Neural progenitor cell (in vitro differentiated cells): ENCODE data around the gene PHACTR1.

Experiments used
- EZH2 ChIP-seq: fragments of 200-600 bp; sonication (generic); IDR thresholded peaks from 2 replicates; pipeline ENCODE4 v1.6.1; 2017; ENCODE audit warnings: antibody characterized with exemption, mild to moderate bottlenecking, moderate library complexity
- TF ChIP-seq, protein P1 (sequence below): fragments of 200-600 bp; sonication (generic); IDR thresholded peaks from 2 replicates; pipeline ENCODE4 v1.5.1; 2017; ENCODE audit warnings: antibody characterized with exemption, mild to moderate bottlenecking

DNA sequence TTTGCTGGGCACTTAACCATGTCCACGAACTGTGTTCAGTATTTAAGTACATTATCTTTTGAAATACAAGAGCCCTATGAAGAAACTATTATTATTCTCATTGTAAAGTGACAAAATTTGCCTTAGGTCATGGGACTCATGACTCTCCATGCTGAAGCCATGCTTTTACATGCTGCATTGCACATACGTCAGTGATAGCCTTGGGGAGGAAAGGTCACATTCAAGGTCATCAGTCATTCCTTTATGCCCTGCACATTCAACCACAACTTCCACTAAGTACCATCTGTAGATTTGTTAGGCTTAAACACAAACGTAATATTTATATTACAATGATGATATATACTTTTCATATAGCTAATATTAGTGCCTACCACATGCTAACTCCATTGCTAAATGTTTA is 319.0 kb downstream of the PHACTR1 start:
- TF ChIP-seq, protein P1, sequence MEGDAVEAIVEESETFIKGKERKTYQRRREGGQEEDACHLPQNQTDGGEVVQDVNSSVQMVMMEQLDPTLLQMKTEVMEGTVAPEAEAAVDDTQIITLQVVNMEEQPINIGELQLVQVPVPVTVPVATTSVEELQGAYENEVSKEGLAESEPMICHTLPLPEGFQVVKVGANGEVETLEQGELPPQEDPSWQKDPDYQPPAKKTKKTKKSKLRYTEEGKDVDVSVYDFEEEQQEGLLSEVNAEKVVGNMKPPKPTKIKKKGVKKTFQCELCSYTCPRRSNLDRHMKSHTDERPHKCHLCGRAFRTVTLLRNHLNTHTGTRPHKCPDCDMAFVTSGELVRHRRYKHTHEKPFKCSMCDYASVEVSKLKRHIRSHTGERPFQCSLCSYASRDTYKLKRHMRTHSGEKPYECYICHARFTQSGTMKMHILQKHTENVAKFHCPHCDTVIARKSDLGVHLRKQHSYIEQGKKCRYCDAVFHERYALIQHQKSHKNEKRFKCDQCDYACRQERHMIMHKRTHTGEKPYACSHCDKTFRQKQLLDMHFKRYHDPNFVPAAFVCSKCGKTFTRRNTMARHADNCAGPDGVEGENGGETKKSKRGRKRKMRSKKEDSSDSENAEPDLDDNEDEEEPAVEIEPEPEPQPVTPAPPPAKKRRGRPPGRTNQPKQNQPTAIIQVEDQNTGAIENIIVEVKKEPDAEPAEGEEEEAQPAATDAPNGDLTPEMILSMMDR = no peak
- no peak for TF ChIP-seq EZH2
